Activated CD8-positive, alpha-beta T cell treated with anti-CD3 and anti-CD28 coated beads, Interleukin-2, amount 10 ng/mL, durations not matched to agents 7 days and 5 days (primary cell): Measurements from ENCODE around the gene CACNA1I. TPM values are rescaled to one million over a fixed set of nuclear protein-coding genes. Genes with fewer than 3 reads are reported as not detected.

Source experiments
- ATAC-seq: fragments of 150-1000 bp; cut with Tn5 transposase; one replicate; pipeline ENCODE4 v1.10.0; 2021; ENCODE audit warnings: moderate library complexity
- CTCF ChIA-PET: fragments of 350-600 bp; sonication (Branson Sonifier 250); formaldehyde crosslinking; loops from one replicate; lab custom pipeline; 2021; ENCODE audit warnings: antibody characterized with exemption; lab: Charles Lee
- POLR2A ChIA-PET: fragments of 350-600 bp; sonication (Branson Sonifier 250); formaldehyde crosslinking; loops from one replicate; lab custom pipeline; 2021; ENCODE audit warnings: antibody characterized with exemption; lab: Charles Lee
- DNase-seq: peaks from one replicate; pipeline ENCODE4 v3.0.0-alpha.2; 2020
- H3K27ac Mint-ChIP-seq: one replicate; pipeline ENCODE4 v1.8.0; 2021; ENCODE audit warnings: mild to moderate bottlenecking, mixed read lengths
- H3K27me3 Mint-ChIP-seq: one replicate; pipeline ENCODE4 v1.8.0; 2021; ENCODE audit warnings: low read depth, mixed read lengths
- H3K36me3 Mint-ChIP-seq: one replicate; pipeline ENCODE4 v1.8.0; 2021; ENCODE audit warnings: low read depth, mixed read lengths
- H3K4me1 Mint-ChIP-seq: one replicate; pipeline ENCODE4 v1.8.0; 2021; ENCODE audit warnings: low read depth, mixed read lengths
- H3K4me3 Mint-ChIP-seq: one replicate; pipeline ENCODE4 v1.8.0; 2021; ENCODE audit warnings: mild to moderate bottlenecking, mixed read lengths
- H3K9me3 Mint-ChIP-seq: one replicate; pipeline ENCODE4 v1.8.0; 2022; ENCODE audit warnings: mixed read lengths; ENCODE audit not compliant: insufficient read depth
- total RNA-seq, 2 experiments: library from RNA; stranded (reverse); gene quantifications; one replicate each; pipeline ENCODE4 v1.2.3, GENCODE V29; 2021

Gene CACNA1I
- total RNA-seq, 2 experiments from 2014 or later, result 0.60 to 0.74 TPM

GRCh38 chr22:39629851-39630250 lies 59.3 kb downstream of the CACNA1I start:
- ATAC-seq, result no peak
- ChIA-PET POLR2A (no interaction called here), CTCF (no interaction called here)
- Mint-ChIP-seq H3K9me3 (no peaks in the 10 kb centered on the region), H3K36me3 (no peaks in the 10 kb centered on the region), H3K27ac (no peak overlapping the region), H3K4me1 (peaks cover 3% of the 10 kb centered on the region), H3K4me3 (no peak overlapping the region), H3K27me3 (peaks cover 4% of the 10 kb centered on the region)
- DNase-seq, result no peak

- ChIA-PET CTCF (no interaction called here), POLR2A (no interaction called here)
- Mint-ChIP-seq H3K9me3 (no peaks in the 10 kb centered on the region), H3K4me1 (peaks cover 3% of the 10 kb centered on the region), H3K4me3 (no peak overlapping the region), H3K36me3 (no peaks in the 10 kb centered on the region), H3K27ac (no peak overlapping the region), H3K27me3 (peaks cover 4% of the 10 kb centered on the region)
- ATAC-seq (no peak), DNase-seq (no peak)
These were observed 60.2 kb downstream of the CACNA1I start for GRCh38 chr22:39630721-39631120.

GRCh38 chr22:39631381-39632286 lies 61.1 kb downstream of the CACNA1I start:
- H3K27ac Mint-ChIP-seq, result no peak overlapping the region
- POLR2A ChIA-PET, result interaction anchor here (0.5 kb wide), 1 partner anchor 117 kb away, joined by 3 read pairs; no protein-coding TSS in a partner anchor

GRCh38 chr22:39634530-39635405 lies 64.2 kb downstream of the CACNA1I start:
- Mint-ChIP-seq H3K36me3 (no peaks in the 10 kb centered on the region), H3K9me3 (no peaks in the 10 kb centered on the region), H3K27me3 (no peaks in the 10 kb centered on the region), H3K27ac (no peak overlapping the region), H3K4me3 (no peak overlapping the region), H3K4me1 (peaks cover 3% of the 10 kb centered on the region)
- CTCF ChIA-PET, result no interaction called here
- no peak for ATAC-seq
- POLR2A ChIA-PET, result no interaction called here
- no peak for DNase-seq

More at GRCh38 chr22:39631381-39632286, 61.1 kb downstream of the CACNA1I start:
- CTCF ChIA-PET, result no interaction called here
- DNase-seq (no peak), ATAC-seq (no peak)
- Mint-ChIP-seq H3K4me3 (no peak overlapping the region), H3K4me1 (peaks cover 3% of the 10 kb centered on the region), H3K36me3 (no peaks in the 10 kb centered on the region), H3K9me3 (no peaks in the 10 kb centered on the region), H3K27me3 (no peaks in the 10 kb centered on the region)

- ChIA-PET POLR2A (no interaction called here), CTCF (no interaction called here)
- no peaks in the 10 kb centered on the region for H3K27me3 Mint-ChIP-seq
- no peaks in the 10 kb centered on the region for H3K36me3 Mint-ChIP-seq
- no peak overlapping the region for H3K4me3 Mint-ChIP-seq
- H3K27ac Mint-ChIP-seq, result no peak overlapping the region
- ATAC-seq, result no peak
- H3K9me3 Mint-ChIP-seq, result no peaks in the 10 kb centered on the region
- DNase-seq, result no peak
- H3K4me1 Mint-ChIP-seq, result peaks cover 3% of the 10 kb centered on the region
These were observed 65.2 kb downstream of the CACNA1I start for GRCh38 chr22:39635719-39636118.

GRCh38 chr22:39638958-39639357 lies 68.4 kb downstream of the CACNA1I start:
- Mint-ChIP-seq H3K36me3 (no peaks in the 10 kb centered on the region), H3K9me3 (no peaks in the 10 kb centered on the region), H3K4me3 (no peak overlapping the region), H3K4me1 (no peaks in the 10 kb centered on the region), H3K27ac (no peak overlapping the region), H3K27me3 (no peaks in the 10 kb centered on the region)
- DNase-seq (no peak), ATAC-seq (no peak)
- CTCF ChIA-PET, result no interaction called here
- POLR2A ChIA-PET, result no interaction called here

GRCh38 chr22:39641660-39642310 lies 71.2 kb downstream of the CACNA1I start:
- H3K9me3 Mint-ChIP-seq, result no peaks in the 10 kb centered on the region
- H3K4me3 Mint-ChIP-seq, result no peak overlapping the region
- H3K4me1 Mint-ChIP-seq, result no peaks in the 10 kb centered on the region
- H3K36me3 Mint-ChIP-seq, result no peaks in the 10 kb centered on the region
- no peaks in the 10 kb centered on the region for H3K27me3 Mint-ChIP-seq
- ChIA-PET CTCF (no interaction called here), POLR2A (no interaction called here)
- H3K27ac Mint-ChIP-seq, result no peak overlapping the region
- DNase-seq (no peak), ATAC-seq (no peak)

GRCh38 chr22:39643311-39644083 lies 72.9 kb downstream of the CACNA1I start:
- Mint-ChIP-seq H3K4me1 (no peaks in the 10 kb centered on the region), H3K36me3 (no peaks in the 10 kb centered on the region), H3K27me3 (no peaks in the 10 kb centered on the region), H3K9me3 (no peaks in the 10 kb centered on the region), H3K4me3 (no peak overlapping the region), H3K27ac (no peak overlapping the region)
- POLR2A ChIA-PET, result no interaction called here
- CTCF ChIA-PET, result no interaction called here
- no peak for DNase-seq
- ATAC-seq, result no peak

- DNase-seq (no peak), ATAC-seq (no peak)
- POLR2A ChIA-PET, result interaction anchor here (1.2 kb wide), 1 partner anchor 244 kb away, joined by 4 read pairs; no protein-coding TSS in a partner anchor
- Mint-ChIP-seq H3K36me3 (no peaks in the 10 kb centered on the region), H3K4me1 (no peaks in the 10 kb centered on the region), H3K4me3 (no peak overlapping the region), H3K27me3 (no peaks in the 10 kb centered on the region), H3K27ac (no peak overlapping the region), H3K9me3 (no peaks in the 10 kb centered on the region)
- CTCF ChIA-PET, result interaction anchor here (0.8 kb wide), 1 partner anchor 379 kb away, joined by 3 read pairs; no protein-coding TSS in a partner anchor
These were observed 75.0 kb downstream of the CACNA1I start for GRCh38 chr22:39645532-39645931.

- H3K27me3 Mint-ChIP-seq, result no peaks in the 10 kb centered on the region
- ChIA-PET POLR2A (interaction anchor here (1.2 kb wide), 1 partner anchor 243 kb away, joined by 4 read pairs; no protein-coding TSS in a partner anchor), CTCF (no interaction called here)
- DNase-seq (no peak), ATAC-seq (no peak)
- H3K4me1 Mint-ChIP-seq, result no peaks in the 10 kb centered on the region
- no peak overlapping the region for H3K4me3 Mint-ChIP-seq
- H3K36me3 Mint-ChIP-seq, result no peaks in the 10 kb centered on the region
- no peaks in the 10 kb centered on the region for H3K9me3 Mint-ChIP-seq
- H3K27ac Mint-ChIP-seq, result peak overlapping the region; percentile 52
These were observed 76.0 kb downstream of the CACNA1I start for GRCh38 chr22:39646398-39647063.
